HepG2 (cell line): Measurements from ENCODE around the gene PSEN1. TPM values are rescaled to one million over a fixed set of nuclear protein-coding genes. Genes with fewer than 3 reads are reported as not detected.

Experiments used
- ATAC-seq: fragments of 200-7000 bp; cut with Tn5 transposase; 3 replicates; pipeline ENCODE4 v1.9.1; 2020; ENCODE audit warnings: mild to moderate bottlenecking, moderate library complexity
- BruUV-seq: library from RNA; stranded (reverse); fragments of 400-500 nt; replicated peaks from 2 replicates; lab custom pipeline; 2021; lab: Mats Ljungman, UMichigan
- CTCF ChIA-PET: fragments of 300-600 bp; formaldehyde crosslinking; extraction: SDS; loops from one replicate; lab custom pipeline; 2021; ENCODE audit warnings: low total read pairs, inconsistent platforms, low intra/inter-chr PET ratio; lab: Yijun Ruan, JAX
- POLR2A ChIA-PET: fragments of 350-600 bp; sonication (Branson Sonifier 250); formaldehyde crosslinking; loops from one replicate; lab custom pipeline; 2020; ENCODE audit warnings: antibody characterized with exemption, inconsistent platforms; lab: Yijun Ruan, JAX
- DNase-seq: peaks from one replicate; pipeline ENCODE4 v3.0.0-alpha.2; 2015; ENCODE audit warnings: low spot score
- FAIRE-seq: peaks from 3 replicates; lab custom pipeline; 2011; peaks lifted over from hg19 to GRCh38; lab: Jason Lieb, UNC
- H2AFZ ChIP-seq: one replicate; pipeline ENCODE4 v1.6.1; 2011; ENCODE audit warnings: low read length, inconsistent platforms
- H3K27ac ChIP-seq: fragments of 300-600 bp; 3 replicates; pipeline ENCODE4 v1.8.0; 2011; ENCODE audit warnings: mixed run types, mild to moderate bottlenecking, mixed read lengths, low read length, inconsistent platforms; ENCODE audit not compliant: insufficient read depth; ENCODE audit errors: extremely low read length
- H3K27me3 ChIP-seq, 2 experiments: fragments of 200-600 bp in 1 of 2; 2 replicates in 1 of 2; 3 replicates in 1 of 2; pipeline versions ENCODE4 v1.6.0 to v1.8.0; 2011; ENCODE audit warnings: low read length in 2 of 2, mild to moderate bottlenecking in 2 of 2, moderate library complexity in 2 of 2, inconsistent platforms in 1 of 2; ENCODE audit not compliant: insufficient read depth in 2 of 2, control insufficient read depth in 1 of 2
- H3K36me3 ChIP-seq, 2 experiments: fragments of 200-600 bp in 1 of 2; replicated peaks in 1 of 2; 2 replicates in 1 of 2; 3 replicates in 1 of 2; pipeline versions ENCODE4 v1.5.1 to v1.8.0; 2011; ENCODE audit warnings: low read length in 2 of 2, inconsistent platforms in 1 of 2; ENCODE audit not compliant: insufficient read depth in 2 of 2, control insufficient read depth in 1 of 2
- H3K4me1 ChIP-seq: 2 replicates; pipeline ENCODE4 v1.5.1; 2012; ENCODE audit warnings: low read length, inconsistent platforms; ENCODE audit not compliant: insufficient read depth
- H3K4me2 ChIP-seq: 2 replicates; pipeline ENCODE4 v1.6.0; 2011; ENCODE audit warnings: low read depth, low read length, inconsistent platforms
- H3K4me3 ChIP-seq, 3 experiments: fragments of 200-600 bp in 1 of 3; sonication (generic), shearing (Covaris generic) in 1 of 3; replicated peaks in 1 of 3; 2 replicates each; pipeline ENCODE4 v1.5.1; 2011 to 2016; ENCODE audit warnings: low read length in 3 of 3, inconsistent platforms in 2 of 3, low read depth in 2 of 3, mild to moderate bottlenecking in 2 of 3, control low read depth in 1 of 3, mixed read lengths in 1 of 3; ENCODE audit not compliant: insufficient read depth in 1 of 3
- H3K79me2 ChIP-seq: one replicate; pipeline ENCODE4 v1.6.1; 2011; ENCODE audit warnings: low read length, inconsistent platforms; ENCODE audit not compliant: insufficient read depth
- H3K9ac ChIP-seq: 2 replicates; pipeline ENCODE4 v1.6.0; 2011; ENCODE audit warnings: mild to moderate bottlenecking, low read depth, low read length, inconsistent platforms; ENCODE audit not compliant: insufficient read depth
- H3K9me3 ChIP-seq: 2 replicates; pipeline ENCODE4 v1.5.1; 2012; ENCODE audit warnings: mild to moderate bottlenecking, low read length
- H4K20me1 ChIP-seq: 2 replicates; pipeline ENCODE4 v1.6.0; 2011; ENCODE audit warnings: inconsistent platforms, mild to moderate bottlenecking, low read length, moderate library complexity; ENCODE audit not compliant: insufficient read depth
- BORCS8-MEF2B ChIP-seq: sonication (generic); formaldehyde crosslinking; IDR thresholded peaks from 2 replicates; pipeline ENCODE4 v1.8.0; 2022; ENCODE audit warnings: mild to moderate bottlenecking, missing genetic modification reagents
- ELF4 ChIP-seq: sonication (generic); formaldehyde crosslinking; IDR thresholded peaks from 2 replicates; pipeline ENCODE4 v1.5.0; 2020; ENCODE audit warnings: missing genetic modification reagents, mild to moderate bottlenecking, moderate library complexity, borderline replicate concordance
- IRF2 ChIP-seq: IDR thresholded peaks from 2 replicates; pipeline ENCODE4 v1.6.1; 2018; ENCODE audit warnings: missing genetic modification reagents, missing compliant biosample characterization
- MEF2D ChIP-seq: sonication (generic); formaldehyde crosslinking; IDR thresholded peaks from 2 replicates; pipeline ENCODE4 v1.5.1; 2020; ENCODE audit warnings: mild to moderate bottlenecking, missing genetic modification reagents
- PRDM10 ChIP-seq: sonication (generic); formaldehyde crosslinking; IDR thresholded peaks from 2 replicates; pipeline ENCODE4 v1.4.0; 2020; ENCODE audit warnings: low read depth, missing genetic modification reagents
- SRF ChIP-seq: IDR thresholded peaks from 2 replicates; pipeline ENCODE4 v1.6.1; 2011; ENCODE audit warnings: mild to moderate bottlenecking, low read depth, low read length, moderate library complexity
- TOE1 ChIP-seq: sonication (generic); formaldehyde crosslinking; IDR thresholded peaks from 2 replicates; pipeline ENCODE4 v1.4.0; 2020; ENCODE audit warnings: mild to moderate bottlenecking, missing genetic modification reagents
- YEATS4 ChIP-seq: sonication (generic); formaldehyde crosslinking; IDR thresholded peaks from 2 replicates; pipeline ENCODE4 v1.4.0; 2020; ENCODE audit warnings: missing genetic modification reagents, borderline replicate concordance
- ZNF367 ChIP-seq: sonication (generic); formaldehyde crosslinking; IDR thresholded peaks from 2 replicates; pipeline ENCODE4 v1.4.0; 2020; ENCODE audit warnings: missing genetic modification reagents, borderline replicate concordance
- ZNF672 ChIP-seq: sonication (generic); formaldehyde crosslinking; IDR thresholded peaks from 2 replicates; pipeline ENCODE4 v1.8.1; 2022; ENCODE audit warnings: missing genetic modification reagents
- ZNF678 ChIP-seq: sonication (generic); formaldehyde crosslinking; IDR thresholded peaks from 2 replicates; pipeline ENCODE4 v1.4.0; 2020; ENCODE audit warnings: mild to moderate bottlenecking, missing genetic modification reagents
- WGBS: methylation state at CpG from one replicate; pipeline ENCODE4 v1.1.6; 2017; ENCODE audit warnings: low lambda C conversion rate; 5-methylcytosine and 5-hydroxymethylcytosine counted together
- in situ Hi-C: cut with HindIII; loops from 2 replicates; pipeline ENCODE4 v1.10.0; 2017; ENCODE audit warnings: low pct_unique_long_range_greater_than_20kb; ENCODE audit not compliant: extremely low pct_ligation_motif_present
- intact Hi-C: fragments of 100-400 bp; cut with micrococcal nuclease; formaldehyde crosslinking; loops from one replicate; pipeline ENCODE4 v1.10.0; 2022; ENCODE audit not compliant: unreplicated experiment
- polyA plus RNA-seq, 8 experiments: library from polyadenylated mRNA; depleted of rRNA in 3 of 8; stranded (reverse) in 7 of 8; unstranded in 1 of 8; fragments of >200 nt; fragmentation: Illumina TruSeq in 4 of 8; extraction: Trizol in 4 of 8; gene quantifications; 2 replicates each; pipeline versions ENCODE4 v1.2.1 to v1.2.3, GENCODE V29; 2011 to 2016; ENCODE audit warnings: low read depth in 4 of 8, missing spikeins in 1 of 8, mixed read lengths in 1 of 8; ENCODE audit not compliant: insufficient read depth in 1 of 8
- total RNA-seq, 5 experiments: library from RNA; depleted of rRNA; stranded (reverse); fragments of >200 nt; fragmentation: Illumina TruSeq; extraction: Trizol; gene quantifications; 2 replicates each; pipeline ENCODE4 v1.2.3, GENCODE V29; 2016; ENCODE audit warnings: low read depth in 1 of 5
- TF ChIP-seq, protein P1 (sequence below): sonication (generic); formaldehyde crosslinking; IDR thresholded peaks from 2 replicates; pipeline ENCODE4 v1.8.1; 2023; ENCODE audit warnings: mild to moderate bottlenecking, missing genetic modification reagents
- TF ChIP-seq, protein P2 (sequence below): sonication (generic); formaldehyde crosslinking; IDR thresholded peaks from 2 replicates; pipeline ENCODE4 v1.8.0; 2022; ENCODE audit warnings: mild to moderate bottlenecking, missing genetic modification reagents; ENCODE audit not compliant: insufficient replicate concordance
- TF ChIP-seq, protein P3 (sequence below): sonication (generic); formaldehyde crosslinking; IDR thresholded peaks from 2 replicates; pipeline ENCODE4 v1.5.0; 2020; ENCODE audit warnings: missing genetic modification reagents
- TF ChIP-seq, protein P4 (sequence below): IDR thresholded peaks from 2 replicates; pipeline ENCODE4 v1.6.1; 2016

PSEN1 gene
- total and polyA plus RNA-seq, 2 of the 13 experiments (the other 11 are each of a cell fraction or from before 2014, with no cell fraction given) = 12.5 to 26.6 TPM

DNA sequence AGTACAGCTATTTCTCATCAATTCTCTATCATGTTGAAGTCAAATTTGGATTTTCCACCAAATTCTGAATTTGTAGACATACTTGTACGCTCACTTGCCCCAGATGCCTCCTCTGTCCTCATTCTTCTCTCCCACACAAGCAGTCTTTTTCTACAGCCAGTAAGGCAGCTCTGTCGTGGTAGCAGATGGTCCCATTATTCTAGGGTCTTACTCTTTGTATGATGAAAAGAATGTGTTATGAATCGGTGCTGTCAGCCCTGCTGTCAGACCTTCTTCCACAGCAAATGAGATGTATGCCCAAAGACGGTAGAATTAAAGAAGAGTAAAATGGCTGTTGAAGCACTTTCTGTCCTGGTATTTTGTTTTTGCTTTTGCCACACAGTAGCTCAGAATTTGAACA, 83.8 kb downstream of the PSEN1 start (continued):
- TF ChIP-seq, protein P1, sequence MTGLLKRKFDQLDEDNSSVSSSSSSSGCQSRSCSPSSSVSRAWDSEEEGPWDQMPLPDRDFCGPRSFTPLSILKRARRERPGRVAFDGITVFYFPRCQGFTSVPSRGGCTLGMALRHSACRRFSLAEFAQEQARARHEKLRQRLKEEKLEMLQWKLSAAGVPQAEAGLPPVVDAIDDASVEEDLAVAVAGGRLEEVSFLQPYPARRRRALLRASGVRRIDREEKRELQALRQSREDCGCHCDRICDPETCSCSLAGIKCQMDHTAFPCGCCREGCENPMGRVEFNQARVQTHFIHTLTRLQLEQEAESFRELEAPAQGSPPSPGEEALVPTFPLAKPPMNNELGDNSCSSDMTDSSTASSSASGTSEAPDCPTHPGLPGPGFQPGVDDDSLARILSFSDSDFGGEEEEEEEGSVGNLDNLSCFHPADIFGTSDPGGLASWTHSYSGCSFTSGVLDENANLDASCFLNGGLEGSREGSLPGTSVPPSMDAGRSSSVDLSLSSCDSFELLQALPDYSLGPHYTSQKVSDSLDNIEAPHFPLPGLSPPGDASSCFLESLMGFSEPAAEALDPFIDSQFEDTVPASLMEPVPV (CRISPR knock-in tag) = no peak
- TF ChIP-seq, protein P2, sequence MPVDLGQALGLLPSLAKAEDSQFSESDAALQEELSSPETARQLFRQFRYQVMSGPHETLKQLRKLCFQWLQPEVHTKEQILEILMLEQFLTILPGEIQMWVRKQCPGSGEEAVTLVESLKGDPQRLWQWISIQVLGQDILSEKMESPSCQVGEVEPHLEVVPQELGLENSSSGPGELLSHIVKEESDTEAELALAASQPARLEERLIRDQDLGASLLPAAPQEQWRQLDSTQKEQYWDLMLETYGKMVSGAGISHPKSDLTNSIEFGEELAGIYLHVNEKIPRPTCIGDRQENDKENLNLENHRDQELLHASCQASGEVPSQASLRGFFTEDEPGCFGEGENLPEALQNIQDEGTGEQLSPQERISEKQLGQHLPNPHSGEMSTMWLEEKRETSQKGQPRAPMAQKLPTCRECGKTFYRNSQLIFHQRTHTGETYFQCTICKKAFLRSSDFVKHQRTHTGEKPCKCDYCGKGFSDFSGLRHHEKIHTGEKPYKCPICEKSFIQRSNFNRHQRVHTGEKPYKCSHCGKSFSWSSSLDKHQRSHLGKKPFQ (CRISPR knock-in tag) = no peak

- BruUV-seq = no TSS peak
- Histone ChIP-seq H2AFZ (no peak overlapping the region), H3K9ac (no peak overlapping the region), H3K36me3 (peaks cover 6 to 32% of the 10 kb centered on the region in 2 experiments), H3K27ac (no peak overlapping the region), H3K79me2 (no peaks in the 10 kb centered on the region), H3K4me3 (no peak overlapping the region), H3K27me3 (no peaks in the 10 kb centered on the region), H3K4me1 (peaks cover 12% of the 10 kb centered on the region), H4K20me1 (no peaks in the 10 kb centered on the region), H3K9me3 (no peaks in the 10 kb centered on the region), H3K4me2 (no peak overlapping the region)
- POLR2A ChIA-PET = no interaction called here
- CTCF ChIA-PET = no interaction called here
- no peak for DNase-seq
- WGBS = 100% methylated on average over 3 of the region's 5 CpGs
- in situ Hi-C loops = no loop called here
- ATAC-seq = no peak
- FAIRE-seq = no peak
- intact Hi-C loops = no loop called here
- TF ChIP-seq IRF2 (CRISPR knock-in tag) (no peak), PRDM10 (CRISPR knock-in tag) (no peak), ZNF672 (CRISPR knock-in tag) (no peak), SRF (no peak), TOE1 (CRISPR knock-in tag) (no peak), MEF2D (CRISPR knock-in tag) (no peak), YEATS4 (CRISPR knock-in tag) (no peak), ELF4 (CRISPR knock-in tag) (no peak), ZNF678 (no peak), ZNF367 (CRISPR knock-in tag) (no peak), BORCS8-MEF2B (CRISPR knock-in tag) (no peak)
- TF ChIP-seq, protein P3, sequence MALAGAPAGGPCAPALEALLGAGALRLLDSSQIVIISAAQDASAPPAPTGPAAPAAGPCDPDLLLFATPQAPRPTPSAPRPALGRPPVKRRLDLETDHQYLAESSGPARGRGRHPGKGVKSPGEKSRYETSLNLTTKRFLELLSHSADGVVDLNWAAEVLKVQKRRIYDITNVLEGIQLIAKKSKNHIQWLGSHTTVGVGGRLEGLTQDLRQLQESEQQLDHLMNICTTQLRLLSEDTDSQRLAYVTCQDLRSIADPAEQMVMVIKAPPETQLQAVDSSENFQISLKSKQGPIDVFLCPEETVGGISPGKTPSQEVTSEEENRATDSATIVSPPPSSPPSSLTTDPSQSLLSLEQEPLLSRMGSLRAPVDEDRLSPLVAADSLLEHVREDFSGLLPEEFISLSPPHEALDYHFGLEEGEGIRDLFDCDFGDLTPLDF = no peak
- TF ChIP-seq, protein P4, sequence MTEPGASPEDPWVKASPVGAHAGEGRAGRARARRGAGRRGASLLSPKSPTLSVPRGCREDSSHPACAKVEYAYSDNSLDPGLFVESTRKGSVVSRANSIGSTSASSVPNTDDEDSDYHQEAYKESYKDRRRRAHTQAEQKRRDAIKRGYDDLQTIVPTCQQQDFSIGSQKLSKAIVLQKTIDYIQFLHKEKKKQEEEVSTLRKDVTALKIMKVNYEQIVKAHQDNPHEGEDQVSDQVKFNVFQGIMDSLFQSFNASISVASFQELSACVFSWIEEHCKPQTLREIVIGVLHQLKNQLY = no peak
These were observed 84.3 kb downstream of the PSEN1 start for GRCh38 chr14:73220634-73221033.
